GM19452 (cell line): ENCODE results near the gene JAZF1.

Experiments used
- ATAC-seq: cut with Tn5 transposase; IDR thresholded peaks from one replicate; pipeline ENCODE4 v1.9.1; 2021; ENCODE audit not compliant: unreplicated experiment

JAZF1 gene

DNA sequence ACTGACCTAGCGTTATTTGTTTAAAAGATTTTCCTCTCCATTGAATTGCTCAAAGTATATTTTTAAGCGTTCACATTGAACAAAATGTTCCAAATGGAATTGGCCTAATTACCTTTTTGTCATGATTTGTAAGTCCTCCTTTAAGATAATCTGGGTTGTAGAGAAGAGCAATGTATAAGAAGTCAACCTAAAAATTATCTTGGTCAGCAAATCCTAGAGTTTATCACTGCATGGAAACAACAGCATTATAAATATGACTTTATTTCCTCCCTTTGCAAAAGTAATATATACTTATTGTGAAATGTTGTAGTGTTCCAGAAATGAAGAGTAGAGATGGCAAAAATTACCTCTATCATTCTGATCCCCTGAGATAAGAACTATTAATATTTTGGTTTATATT lies 381.4 kb downstream of the JAZF1 start:
- ATAC-seq, result no peak

DNA sequence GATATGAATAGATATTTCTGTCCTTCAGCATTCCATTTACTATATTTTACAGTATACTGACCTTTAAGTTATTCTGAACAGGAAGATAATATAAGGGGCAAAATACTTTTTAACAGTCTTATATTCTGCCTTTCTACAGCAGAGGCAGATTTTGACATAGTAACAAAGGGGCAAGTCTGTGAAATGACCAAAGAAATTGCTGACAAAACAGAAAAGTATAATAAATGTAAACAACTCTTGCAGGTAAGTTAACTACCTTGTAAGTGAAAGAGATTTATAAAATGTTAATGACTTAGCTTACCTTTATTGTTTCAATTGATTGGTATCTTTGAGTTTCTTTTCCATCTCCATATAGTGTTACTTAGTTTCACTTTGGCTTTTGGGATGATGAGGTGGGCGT lies 384.6 kb downstream of the JAZF1 start:
- ATAC-seq, result no peak

DNA sequence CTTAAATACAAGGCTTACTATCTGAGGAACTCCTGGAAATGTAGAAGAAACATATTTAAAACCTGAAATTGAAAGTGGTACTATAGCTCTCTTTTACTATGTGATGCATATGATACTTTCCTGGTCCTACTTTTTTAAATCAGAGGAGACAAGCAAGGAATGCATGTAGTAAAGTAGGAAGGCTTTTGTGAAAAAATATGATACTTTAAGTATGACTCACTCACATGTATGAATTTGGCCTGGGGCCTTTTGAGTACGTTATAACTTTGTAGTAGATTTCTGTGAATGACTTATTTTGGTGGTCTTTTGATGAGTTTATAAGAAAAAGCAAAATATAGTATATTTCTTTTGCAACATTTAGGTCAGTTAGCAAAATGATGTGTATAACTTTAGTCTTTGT lies 386.8 kb downstream of the JAZF1 start:
- ATAC-seq, result no peak

DNA sequence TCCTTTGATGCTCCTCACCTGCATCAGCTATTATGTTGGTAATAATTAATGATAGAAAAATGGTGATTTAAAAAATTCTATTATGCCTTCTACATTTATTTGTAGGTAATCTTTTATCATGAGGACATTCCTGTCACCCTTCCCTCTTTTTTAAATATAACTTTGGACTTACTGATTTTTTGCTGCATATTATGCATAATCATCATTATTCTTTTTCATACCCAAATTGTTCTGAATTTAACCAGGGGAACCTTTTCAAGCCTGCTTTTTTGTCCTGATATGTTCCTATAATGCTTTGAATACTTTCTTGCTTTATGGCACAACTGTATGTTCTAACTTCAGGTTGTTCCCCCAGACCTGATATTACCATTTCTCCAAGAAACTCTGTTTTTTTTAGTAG lies 392.2 kb downstream of the JAZF1 start:
- ATAC-seq, result no peak

DNA sequence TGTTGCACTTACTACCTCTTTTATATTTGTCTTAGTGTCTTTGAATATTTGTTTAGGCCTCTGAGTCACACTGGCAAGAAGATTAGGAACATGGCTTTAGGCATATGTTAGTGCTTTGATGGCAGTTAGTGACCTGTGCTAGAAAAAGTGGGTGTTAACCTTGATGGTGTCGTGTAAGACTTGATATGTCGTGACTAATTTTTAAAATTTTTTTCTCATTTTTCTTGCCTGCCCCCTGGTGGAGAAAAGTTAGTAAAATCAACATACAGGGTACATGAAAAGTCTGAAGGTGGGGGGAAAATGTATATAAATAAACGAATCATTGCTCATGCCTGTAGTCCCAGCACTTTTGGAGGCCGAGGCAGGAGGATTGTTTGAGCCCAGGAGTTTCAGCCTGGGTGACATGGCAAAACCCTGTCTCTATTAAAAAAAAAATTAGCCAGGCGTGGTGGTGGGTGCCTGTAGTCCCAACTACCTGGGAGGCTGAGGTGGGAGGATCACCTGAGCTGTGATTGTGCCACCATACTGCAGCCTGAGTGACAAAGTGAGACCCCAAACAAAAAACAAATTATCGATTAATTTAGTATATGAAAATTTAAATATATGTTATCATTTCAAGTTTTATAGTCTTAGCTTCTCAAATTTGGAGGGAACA lies 396.1 kb downstream of the JAZF1 start:
- ATAC-seq, result no peak

DNA sequence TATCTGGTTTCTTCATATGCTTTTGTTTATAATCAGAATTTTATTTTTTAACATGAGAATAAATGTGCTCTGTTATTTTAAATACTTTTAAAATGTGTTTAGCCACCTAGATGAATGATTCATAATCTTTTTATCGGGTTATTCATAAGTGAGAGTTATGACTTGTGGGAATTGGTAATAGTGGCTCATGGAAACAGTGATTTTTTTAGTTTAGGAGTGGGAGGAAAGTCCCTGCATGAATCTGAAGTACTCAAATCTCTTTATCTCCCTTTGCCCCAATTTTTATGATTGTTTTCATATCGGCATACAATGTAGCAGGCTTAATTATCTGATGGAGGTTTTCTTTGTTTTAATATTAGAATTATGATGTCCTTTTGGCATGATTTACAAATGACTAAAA lies 397.7 kb downstream of the JAZF1 start:
- ATAC-seq, result no peak

DNA sequence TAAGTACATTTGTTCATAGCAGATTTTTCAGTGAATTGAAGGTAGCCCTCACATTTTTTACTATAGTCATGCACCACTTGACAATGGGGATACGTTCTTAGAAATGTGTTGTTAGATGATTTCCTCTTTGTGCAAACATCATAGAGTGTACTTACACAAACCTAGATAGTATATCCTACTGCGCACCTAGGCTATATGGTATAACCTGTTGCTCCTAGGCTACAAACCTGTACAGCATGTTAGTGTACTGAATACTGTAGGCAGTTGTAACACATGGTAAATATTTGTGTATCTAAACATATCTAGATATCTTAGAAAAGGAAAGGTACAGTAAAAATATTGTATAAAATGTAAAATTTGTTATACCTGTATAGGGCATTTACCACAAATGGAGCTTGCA lies 399.4 kb downstream of the JAZF1 start:
- no peak for ATAC-seq
